ENCODE data around the gene SPTSSB. TPM values are rescaled to one million over a fixed set of nuclear protein-coding genes. Genes with fewer than 3 reads are reported as not detected.

Gene SPTSSB
- total and polyA plus RNA-seq, 2 experiments from 2014 or later: 23.5 to 33.5 TPM

- TF ChIP-seq ZNF462 (CRISPR knock-in tag; IDR thresholded peaks at IDR 0.05): no peak
- TF ChIP-seq NANOG (IDR thresholded peaks at IDR 0.05; ENCODE audit: borderline replicate concordance): no peak
- no peak for TF ChIP-seq ZNF331 (CRISPR knock-in tag; IDR thresholded peaks at IDR 0.05; ENCODE audit: low read depth)
Observed at GRCh38 chr3:161317077-161317476, 54.2 kb downstream of the SPTSSB start (continued).

GRCh38 chr3:161316006-161316689 is 55.2 kb downstream of the SPTSSB start:
- Histone ChIP-seq H4K20me1 (replicated peaks; ENCODE audit: insufficient read depth) (no peaks in the 10 kb centered on the region), H3F3A (replicated peaks; ENCODE audit: low read depth) (no peaks in the 10 kb centered on the region), H3K9me2 (ENCODE audit: insufficient read depth) (peaks cover 19% of the 10 kb centered on the region; the same call in 1 of the 2 replicates), H3K4me2 (no peak overlapping the region), H2AFZ (no peak overlapping the region), H3K36me3 (ENCODE audit: insufficient read depth) (no peaks in the 10 kb centered on the region), H3K27me3 (ENCODE audit: insufficient read depth) (no peaks in the 10 kb centered on the region), H3K79me2 (replicated peaks; ENCODE audit: insufficient read depth) (no peaks in the 10 kb centered on the region), H3K4me3 (no peak overlapping the region), H3K27ac (ENCODE audit: low read depth) (no peak overlapping the region), H3K4me1 (ENCODE audit: insufficient read depth) (no peaks in the 10 kb centered on the region)
- Mint-ChIP-seq H3K27me3 (ENCODE audit: insufficient read depth, low read depth, poor library complexity) (peaks cover 2% of the 10 kb centered on the region), H3K36me3 (ENCODE audit: low read depth) (no peaks in the 10 kb centered on the region), H3K4me3 (no peak overlapping the region), H3K27ac (no peak overlapping the region), H3K4me1 (no peaks in the 10 kb centered on the region), H3K9me3 (no peaks in the 10 kb centered on the region; the same call in 2 of the 3 replicates)
- ATAC-seq (no peak), DNase-seq (ENCODE audit: low spot score) (no peak)
- no peak for TF ChIP-seq STAT1 (IDR thresholded peaks at IDR 0.05; ENCODE audit: unreplicated experiment)
- TF ChIP-seq JUNB (IDR thresholded peaks at IDR 0.05; ENCODE audit: unreplicated experiment): no peak
- TF ChIP-seq ZNF462 (CRISPR knock-in tag; IDR thresholded peaks at IDR 0.05): no peak
- TF ChIP-seq CTCF (conservative IDR thresholded peaks at IDR 0.05; ENCODE audit: low read depth in 2 of 2): no peak
- no peak for TF ChIP-seq CREB1 (CRISPR knock-in tag; IDR thresholded peaks at IDR 0.05; ENCODE audit: low read depth)
- TF ChIP-seq ZNF331 (CRISPR knock-in tag; IDR thresholded peaks at IDR 0.05; ENCODE audit: low read depth): no peak
- no peak for TF ChIP-seq NANOG (IDR thresholded peaks at IDR 0.05; ENCODE audit: borderline replicate concordance)

All from GM23338 (cell line).